K562 (cell line): Measurements from ENCODE around the gene HSF2BP.
"Not testable (repeated sequence)": the region's sequence is repeated elsewhere in the genome, so short reads cannot be mapped to it uniquely, and the experiment has no call there.

ENCODE experiments used
- BDP1 ChIP-seq: IDR thresholded peaks from 3 replicates; pipeline ENCODE4 v1.6.1; 2011; ENCODE audit not compliant: insufficient read length, insufficient read depth
- CTCF ChIP-seq, 3 experiments: IDR thresholded peaks in 2 of 3; conservative IDR thresholded peaks in 1 of 3; 2 replicates each; pipeline ENCODE4 v1.5.1; 2011 to 2012; ENCODE audit warnings: low read length in 3 of 3, mild to moderate bottlenecking in 3 of 3, control low read depth in 2 of 3, improper control_type of control experiment in 1 of 3, inconsistent platforms in 1 of 3, low read depth in 1 of 3, mixed read lengths in 1 of 3, moderate library complexity in 1 of 3; ENCODE audit not compliant: insufficient read depth in 2 of 3
- HDAC6 ChIP-seq: IDR thresholded peaks from 2 replicates; pipeline ENCODE4 v1.6.1; 2012; ENCODE audit warnings: low read depth, mild to moderate bottlenecking, control low read depth, inconsistent platforms, low read length, moderate library complexity
- JUN ChIP-seq, 2 experiments: sonication (generic) in 1 of 2; formaldehyde crosslinking in 1 of 2; IDR thresholded peaks; 2 replicates each; pipeline versions ENCODE4 v1.6.1 to v1.8.0; 2012 to 2022; ENCODE audit warnings: borderline replicate concordance in 2 of 2, mild to moderate bottlenecking in 2 of 2, improper control_type of control experiment in 1 of 2, low read depth in 1 of 2, low read length in 1 of 2, missing genetic modification reagents in 1 of 2
- MTA1 ChIP-seq: fragments of 450-650 bp; IDR thresholded peaks from 2 replicates; pipeline ENCODE4 v1.6.1; 2017; ENCODE audit warnings: borderline replicate concordance
- NCOA1 ChIP-seq: fragments of 450-650 bp; IDR thresholded peaks from 2 replicates; pipeline ENCODE4 v1.6.1; 2016; ENCODE audit warnings: low read depth
- NR2C1 ChIP-seq, 2 experiments: fragments of 450-650 bp; IDR thresholded peaks; 2 replicates each; pipeline ENCODE4 v1.6.1; 2017; ENCODE audit warnings: mild to moderate bottlenecking in 2 of 2, antibody characterized with exemption in 1 of 2, inconsistent platforms in 1 of 2, missing compliant biosample characterization in 1 of 2, missing genetic modification characterization in 1 of 2
- POLR2AphosphoS5 ChIP-seq: IDR thresholded peaks from 2 replicates; pipeline ENCODE4 v1.6.1; 2011; ENCODE audit warnings: mild to moderate bottlenecking, low read depth, low read length, moderate library complexity; ENCODE audit not compliant: control insufficient read depth, insufficient read depth
- RERE ChIP-seq: sonication (generic); formaldehyde crosslinking; IDR thresholded peaks from 2 replicates; pipeline ENCODE4 v1.8.0; 2023; ENCODE audit warnings: missing genetic modification reagents, mild to moderate bottlenecking, borderline replicate concordance
- REST ChIP-seq, 2 experiments: fragments of 450-650 bp; formaldehyde crosslinking in 1 of 2; IDR thresholded peaks; 2 replicates each; pipeline versions ENCODE4 v1.4.0 to v1.6.1; 2014 to 2020; ENCODE audit warnings: mild to moderate bottlenecking in 2 of 2, borderline replicate concordance in 1 of 2, low read depth in 1 of 2
- SFPQ ChIP-seq: fragments of 200-400 bp; formaldehyde crosslinking; IDR thresholded peaks from 2 replicates; pipeline ENCODE4 v1.6.1; 2017; ENCODE audit warnings: mild to moderate bottlenecking, low read depth, low read length, moderate library complexity

GRCh38 chr21:43562451-43562850, 96.8 kb downstream of the HSF2BP start:
- TF ChIP-seq POLR2AphosphoS5; BDP1; REST (IDR thresholded peaks at IDR 0.05; ENCODE audit: borderline replicate concordance); REST (CRISPR knock-in tag; IDR thresholded peaks at IDR 0.05; ENCODE audit: low read depth); NR2C1 (IDR thresholded peaks at IDR 0.05); NR2C1 (tag; IDR thresholded peaks at IDR 0.05); RERE; NCOA1; SFPQ; HDAC6; CTCF (IDR thresholded peaks at IDR 0.05 in 2 of 3, conservative IDR thresholded peaks at IDR 0.05 in 1 of 3; ENCODE audit: insufficient read depth in 2 of 3, low read depth in 1 of 3, low read length in 3 of 3); MTA1; JUN (IDR thresholded peaks at IDR 0.05; ENCODE audit: borderline replicate concordance, low read depth, low read length); JUN (CRISPR knock-in tag; IDR thresholded peaks at IDR 0.05; ENCODE audit: borderline replicate concordance): not testable (repeated sequence)
